Measurements from ENCODE around the gene DMWD. TPM values are rescaled to one million over a fixed set of nuclear protein-coding genes. Genes with fewer than 3 reads are reported as not detected.

DMWD gene
- total RNA-seq, 1 experiment from 2014 or later, result 34.9 TPM

DNA sequence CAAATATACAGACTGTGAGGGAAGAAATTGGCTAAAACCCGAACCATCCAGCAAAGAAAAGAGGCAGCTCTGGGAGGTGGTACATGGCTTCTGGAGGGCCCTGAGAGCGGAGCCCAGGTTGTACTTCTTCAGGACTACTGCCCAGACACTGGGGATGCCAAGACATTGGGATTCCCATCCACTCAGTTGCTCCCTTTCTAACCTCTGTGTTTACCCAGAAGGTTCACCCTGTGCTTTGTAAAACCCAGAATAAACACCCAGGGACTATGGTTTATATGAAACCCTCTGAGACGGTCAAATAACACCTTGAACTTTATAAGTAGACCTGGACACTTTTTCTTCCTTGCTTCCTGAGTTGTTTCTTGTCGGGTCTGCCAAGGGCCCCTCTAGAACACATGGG lies 49.7 kb downstream of the DMWD start:
- no peak for ATAC-seq
- intact Hi-C loops (cut with micrococcal nuclease), result no loop called here

DNA sequence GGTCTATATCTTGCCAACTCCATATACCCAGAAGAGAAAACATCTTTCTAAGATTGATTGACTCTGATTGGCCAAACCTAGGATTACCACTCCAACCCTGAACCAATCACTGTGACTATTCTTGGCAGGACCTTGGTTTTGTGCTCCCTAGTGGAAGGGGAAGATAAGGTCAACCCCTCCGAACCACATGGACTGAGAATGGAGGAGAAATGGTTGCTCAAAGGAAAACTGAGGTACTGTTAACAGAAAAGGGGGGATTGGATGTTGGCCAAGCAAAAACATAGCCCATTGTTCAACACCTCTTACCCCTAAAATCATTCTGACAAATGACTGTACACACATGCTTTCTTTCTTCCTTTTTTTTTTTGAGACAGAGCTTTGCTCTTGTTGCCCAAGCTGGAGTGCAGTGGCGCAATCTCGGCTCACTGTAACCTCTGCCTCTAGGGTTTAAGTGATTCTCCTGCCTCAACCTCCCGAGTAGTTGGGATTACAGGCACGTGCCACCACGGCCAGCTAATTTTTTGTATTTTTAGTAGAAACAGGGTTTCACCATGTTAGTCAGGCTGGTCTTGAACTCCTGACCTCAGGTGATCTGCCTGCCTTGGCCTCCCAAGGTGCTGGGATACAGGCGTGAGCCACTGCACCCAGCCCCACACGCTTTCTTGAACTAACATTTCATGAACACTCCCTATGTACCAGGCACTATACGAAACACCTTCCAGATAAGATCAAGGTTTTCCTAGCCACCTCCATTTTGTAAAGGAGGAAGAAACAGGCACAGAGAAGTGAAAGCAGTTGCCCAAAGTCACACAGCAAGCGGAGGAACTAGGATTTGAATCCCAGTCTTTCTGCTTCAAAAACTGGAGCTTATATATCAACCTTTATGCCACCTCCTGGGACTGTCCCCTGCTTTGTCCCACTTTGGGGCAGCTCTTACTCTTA lies 52.9 kb downstream of the DMWD start:
- H3K36me3 ChIP-seq (ENCODE audit: low read depth, low read length), result no peaks in the 10 kb centered on the region
- ChIA-PET CTCF (no interaction called here), POLR2A (ENCODE audit: unreplicated experiment) (no interaction called here)
- no peaks in the 10 kb centered on the region for H4K20me1 ChIP-seq (ENCODE audit: low read length)
- no peaks in the 10 kb centered on the region for H3K79me2 ChIP-seq (ENCODE audit: low read length)
- ATAC-seq, result no peak
- intact Hi-C loops (cut with micrococcal nuclease), result no loop called here
- H3K9ac ChIP-seq (ENCODE audit: low read length), result no peak overlapping the region
- no peaks in the 10 kb centered on the region for H3K27me3 ChIP-seq (ENCODE audit: low read length)
- no peaks in the 10 kb centered on the region for H3K4me1 ChIP-seq (ENCODE audit: insufficient read depth, low read length)
- no peaks in the 10 kb centered on the region for H3K9me3 ChIP-seq (ENCODE audit: low read length)
- no peak for DNase-seq
- no peaks in the 10 kb centered on the region for H3K9me2 ChIP-seq (replicated peaks; ENCODE audit: low read length)
- TF ChIP-seq, protein P1, sequence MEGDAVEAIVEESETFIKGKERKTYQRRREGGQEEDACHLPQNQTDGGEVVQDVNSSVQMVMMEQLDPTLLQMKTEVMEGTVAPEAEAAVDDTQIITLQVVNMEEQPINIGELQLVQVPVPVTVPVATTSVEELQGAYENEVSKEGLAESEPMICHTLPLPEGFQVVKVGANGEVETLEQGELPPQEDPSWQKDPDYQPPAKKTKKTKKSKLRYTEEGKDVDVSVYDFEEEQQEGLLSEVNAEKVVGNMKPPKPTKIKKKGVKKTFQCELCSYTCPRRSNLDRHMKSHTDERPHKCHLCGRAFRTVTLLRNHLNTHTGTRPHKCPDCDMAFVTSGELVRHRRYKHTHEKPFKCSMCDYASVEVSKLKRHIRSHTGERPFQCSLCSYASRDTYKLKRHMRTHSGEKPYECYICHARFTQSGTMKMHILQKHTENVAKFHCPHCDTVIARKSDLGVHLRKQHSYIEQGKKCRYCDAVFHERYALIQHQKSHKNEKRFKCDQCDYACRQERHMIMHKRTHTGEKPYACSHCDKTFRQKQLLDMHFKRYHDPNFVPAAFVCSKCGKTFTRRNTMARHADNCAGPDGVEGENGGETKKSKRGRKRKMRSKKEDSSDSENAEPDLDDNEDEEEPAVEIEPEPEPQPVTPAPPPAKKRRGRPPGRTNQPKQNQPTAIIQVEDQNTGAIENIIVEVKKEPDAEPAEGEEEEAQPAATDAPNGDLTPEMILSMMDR (conservative IDR thresholded peaks at IDR 0.05; ENCODE audit: low read depth, low read length), result no peak
- no peak for TF ChIP-seq EZH2 (IDR thresholded peaks at IDR 0.05; ENCODE audit: low read length, unreplicated experiment)
- no peak for TF ChIP-seq EZH2phosphoT487 (IDR thresholded peaks at IDR 0.05; ENCODE audit: borderline replicate concordance, low read length)
- H3K4me3 ChIP-seq (ENCODE audit: low read length), result no peak overlapping the region
- no peaks in the 10 kb centered on the region for H3F3A ChIP-seq (ENCODE audit: low read length, unreplicated experiment)
- no TSS peak for BruUV-seq (replicated peaks)
- no peak overlapping the region for H3K4me2 ChIP-seq (ENCODE audit: low read length)
- no peak overlapping the region for H2AFZ ChIP-seq (ENCODE audit: low read length)
- H3K27ac ChIP-seq (ENCODE audit: low read length), result no peak overlapping the region

More for the DNA sequence above, 49.7 kb downstream of the DMWD start:
- Histone ChIP-seq H3K36me3 (ENCODE audit: low read depth, low read length) (no peaks in the 10 kb centered on the region), H2AFZ (ENCODE audit: low read length) (no peak overlapping the region), H3F3A (ENCODE audit: low read length, unreplicated experiment) (no peaks in the 10 kb centered on the region), H3K9me3 (ENCODE audit: low read length) (no peaks in the 10 kb centered on the region), H3K4me2 (ENCODE audit: low read length) (no peak overlapping the region), H3K79me2 (ENCODE audit: low read length) (no peaks in the 10 kb centered on the region), H3K9me2 (replicated peaks; ENCODE audit: low read length) (no peaks in the 10 kb centered on the region), H3K9ac (ENCODE audit: low read length) (no peak overlapping the region), H3K27ac (ENCODE audit: low read length) (no peak overlapping the region), H4K20me1 (ENCODE audit: low read length) (no peaks in the 10 kb centered on the region), H3K27me3 (ENCODE audit: low read length) (no peaks in the 10 kb centered on the region), H3K4me3 (ENCODE audit: low read length) (no peak overlapping the region), H3K4me1 (ENCODE audit: insufficient read depth, low read length) (no peaks in the 10 kb centered on the region)
- no peak for DNase-seq
- BruUV-seq (replicated peaks), result no TSS peak
- no peak for TF ChIP-seq EZH2phosphoT487 (IDR thresholded peaks at IDR 0.05; ENCODE audit: borderline replicate concordance, low read length)
- TF ChIP-seq, protein P1 (conservative IDR thresholded peaks at IDR 0.05; ENCODE audit: low read depth, low read length), result no peak
- no peak for TF ChIP-seq EZH2 (IDR thresholded peaks at IDR 0.05; ENCODE audit: low read length, unreplicated experiment)
- CTCF ChIA-PET, result no interaction called here
- POLR2A ChIA-PET (ENCODE audit: unreplicated experiment), result no interaction called here

DNA sequence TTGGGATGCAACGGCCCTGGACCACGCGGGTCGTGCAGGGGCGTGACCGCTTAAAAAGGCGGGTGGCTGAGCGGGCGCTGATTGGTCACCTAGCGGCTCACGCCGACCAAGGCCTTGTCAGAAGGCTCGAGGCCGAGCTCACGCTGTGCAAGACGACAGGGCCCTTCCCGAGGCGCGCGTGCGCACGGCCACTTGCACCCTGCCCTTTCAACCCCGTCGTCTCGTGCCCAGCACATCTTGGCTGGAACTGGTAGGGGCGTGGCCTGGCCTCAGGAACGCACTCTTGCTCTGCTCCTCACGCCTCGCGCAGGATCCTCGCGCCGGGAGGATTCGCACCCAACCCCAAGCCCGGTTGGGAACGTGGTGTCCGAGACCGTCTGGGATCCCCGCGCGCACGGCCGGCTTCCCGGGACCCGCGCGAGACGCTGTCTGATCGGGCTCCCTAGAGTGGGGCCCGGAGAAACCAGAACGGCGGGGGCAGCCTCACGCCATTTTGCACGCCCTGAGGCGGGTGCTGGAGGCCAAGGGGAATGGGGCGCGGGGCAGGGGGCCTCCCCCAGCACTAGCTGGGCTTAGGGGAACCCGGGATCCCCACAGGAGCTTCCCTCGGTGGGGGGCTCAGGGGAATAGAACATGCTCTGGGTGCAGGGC lies 59.4 kb downstream of the DMWD start, which contains the start of gene MEIOSIN:
Gene MEIOSIN, plus strand, starts transcription at position 280 of the 651 bp plus-strand sequence. CDS start 1,938 bp downstream, outside the sequence.
- Histone ChIP-seq H3K4me3 (ENCODE audit: low read length) (no peak within 1 kb of the TSS), H3K36me3 (ENCODE audit: low read depth, low read length) (no peaks in the 10 kb centered on the region), H2AFZ (ENCODE audit: low read length) (no peak within 1 kb of the TSS), H3K4me1 (ENCODE audit: insufficient read depth, low read length) (no peaks in the 10 kb centered on the region), H3K27me3 (ENCODE audit: low read length) (no peaks in the 10 kb centered on the region), H3K79me2 (ENCODE audit: low read length) (peaks cover 24% of the 10 kb centered on the region), H3K27ac (ENCODE audit: low read length) (no peak within 1 kb of the TSS), H3K4me2 (ENCODE audit: low read length) (no peak within 1 kb of the TSS), H3K9ac (ENCODE audit: low read length) (no peak within 1 kb of the TSS), H4K20me1 (ENCODE audit: low read length) (no peaks in the 10 kb centered on the region), H3K9me2 (replicated peaks; ENCODE audit: low read length) (no peaks in the 10 kb centered on the region), H3K9me3 (ENCODE audit: low read length) (no peaks in the 10 kb centered on the region), H3F3A (ENCODE audit: low read length, unreplicated experiment) (no peaks in the 10 kb centered on the region)
- POLR2A ChIA-PET (ENCODE audit: unreplicated experiment), result no interaction called here
- TF ChIP-seq EZH2 (IDR thresholded peaks at IDR 0.05; ENCODE audit: low read length, unreplicated experiment) (no peak), EZH2phosphoT487 (IDR thresholded peaks at IDR 0.05; ENCODE audit: borderline replicate concordance, low read length) (no peak)
- TF ChIP-seq, protein P1 (conservative IDR thresholded peaks at IDR 0.05; ENCODE audit: low read depth, low read length), result no peak
- BruUV-seq (replicated peaks), result no TSS peak
- CTCF ChIA-PET, result no interaction called here
- DNase-seq (no peak), ATAC-seq (no peak)
- intact Hi-C loops (cut with micrococcal nuclease), result no loop called here
